ENCODE results near the gene MTHFR.
A peak's percentile ranks its signal among the peaks of the same experiment; 100 is the strongest.

Gene MTHFR

GRCh38 chr1:11797525-11798216 lies 8.1 kb downstream of the MTHFR start:
- DNase-seq (ENCODE audit: low spot score) = no peak

GRCh38 chr1:11796036-11796828 lies 9.5 kb downstream of the MTHFR start:
- no peak for DNase-seq (ENCODE audit: low spot score)

GRCh38 chr1:11795238-11795890 lies 10.4 kb downstream of the MTHFR start:
- DNase-seq (ENCODE audit: low spot score) = no peak

- DNase-seq (ENCODE audit: low spot score) = no peak
Measured at GRCh38 chr1:11794446-11795237, 11.1 kb downstream of the MTHFR start.

GRCh38 chr1:11793819-11794218 lies 11.9 kb downstream of the MTHFR start:
- no peak for DNase-seq (ENCODE audit: low spot score)

GRCh38 chr1:11792106-11792505 lies 13.7 kb downstream of the MTHFR start:
- DNase-seq (ENCODE audit: low spot score) = no peak

GRCh38 chr1:11790880-11791715 lies 14.7 kb downstream of the MTHFR start:
- no peak for DNase-seq (ENCODE audit: low spot score)

GRCh38 chr1:11790101-11790879 lies 15.5 kb downstream of the MTHFR start:
- no peak for DNase-seq (ENCODE audit: low spot score)

GRCh38 chr1:11789126-11790067 lies 16.4 kb downstream of the MTHFR start:
- DNase-seq (ENCODE audit: low spot score) = no peak

GRCh38 chr1:11788549-11789053 lies 17.2 kb downstream of the MTHFR start:
- no peak for DNase-seq (ENCODE audit: low spot score)

GRCh38 chr1:11787804-11788436 lies 17.8 kb downstream of the MTHFR start:
- DNase-seq (ENCODE audit: low spot score) = no peak

GRCh38 chr1:11787251-11787803 lies 18.4 kb downstream of the MTHFR start:
- no peak for DNase-seq (ENCODE audit: low spot score)

GRCh38 chr1:11786168-11786567 lies 19.6 kb downstream of the MTHFR start:
- DNase-seq (ENCODE audit: low spot score) = no peak

- DNase-seq (ENCODE audit: low spot score) = peak; percentile 56
Measured at GRCh38 chr1:11784993-11785769, 20.6 kb downstream of the MTHFR start.

GRCh38 chr1:11784256-11784992 lies 21.3 kb downstream of the MTHFR start:
- no peak for DNase-seq (ENCODE audit: low spot score)

GRCh38 chr1:11783556-11783955 lies 22.2 kb downstream of the MTHFR start:
- no peak for DNase-seq (ENCODE audit: low spot score)

Data from germinal center (tissue), 1 donor.